BJ (cell line): ENCODE results near the gene ZEB2. TPM values are rescaled to one million over a fixed set of nuclear protein-coding genes. Genes with fewer than 3 reads are reported as not detected.

ENCODE experiments used
- CTCF ChIA-PET: fragments of 350-600 bp; formaldehyde crosslinking; extraction: SDS; loops from one replicate; lab custom pipeline; 2021; ENCODE audit warnings: antibody characterized with exemption, inconsistent platforms; lab: Yijun Ruan, JAX
- POLR2A ChIA-PET: fragments of 300-600 bp; sonication (Branson Sonifier 250); formaldehyde crosslinking; extraction: SDS; loops from one replicate; lab custom pipeline; 2021; ENCODE audit warnings: antibody characterized with exemption; lab: Charles Lee
- DNase-seq: peaks from one replicate; pipeline ENCODE4 v3.0.0-alpha.2; 2011; ENCODE audit warnings: low read depth
- H3K27me3 ChIP-seq: 2 replicates; pipeline ENCODE4 v1.6.0; 2011; ENCODE audit warnings: low read length; ENCODE audit not compliant: control insufficient read depth, insufficient read depth
- H3K36me3 ChIP-seq: 2 replicates; pipeline ENCODE4 v1.5.1; 2011; ENCODE audit warnings: low read length; ENCODE audit not compliant: control insufficient read depth, insufficient read depth
- H3K4me3 ChIP-seq: 2 replicates; pipeline ENCODE4 v1.5.1; 2011; ENCODE audit warnings: low read depth, mild to moderate bottlenecking, control low read depth, low read length
- polyA plus RNA-seq: library from polyadenylated mRNA; depleted of rRNA; stranded (reverse); fragments of >200 nt; gene quantifications from 2 replicates; pipeline ENCODE4 v1.2.3, GENCODE V29; 2011
- TF ChIP-seq, protein P1 (sequence below): IDR thresholded peaks from 2 replicates; pipeline ENCODE4 v1.5.1; 2011; ENCODE audit warnings: low read depth, mild to moderate bottlenecking, control low read depth, inconsistent platforms, low read length, moderate library complexity; ENCODE audit not compliant: insufficient read depth

The ZEB2 gene
- polyA plus RNA-seq, 1 experiment = 60.2 TPM

DNA sequence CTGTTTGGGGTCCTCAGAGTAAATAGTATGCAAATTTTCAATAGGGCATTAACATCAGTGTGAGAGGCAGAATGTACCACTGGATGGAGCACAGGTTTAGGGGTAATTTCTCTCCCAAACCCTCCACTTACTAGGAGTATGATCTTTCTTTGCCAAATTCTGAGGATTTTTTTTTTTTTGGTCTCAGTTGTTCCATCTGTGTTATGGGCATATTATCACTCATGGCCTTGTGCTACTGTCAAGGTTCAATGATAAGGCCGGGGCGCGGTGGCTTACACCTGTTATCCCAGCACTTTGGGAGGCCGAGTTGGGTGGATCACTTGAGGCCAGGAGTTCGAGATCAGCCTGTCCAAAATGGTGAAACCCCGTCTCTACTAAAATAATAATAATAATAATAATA is 30.2 kb upstream of the ZEB2 start:
- CTCF ChIA-PET = interaction anchor here (1.6 kb wide), 1 partner anchor 8 kb away, joined by 7 read pairs; no protein-coding TSS in a partner anchor

DNA sequence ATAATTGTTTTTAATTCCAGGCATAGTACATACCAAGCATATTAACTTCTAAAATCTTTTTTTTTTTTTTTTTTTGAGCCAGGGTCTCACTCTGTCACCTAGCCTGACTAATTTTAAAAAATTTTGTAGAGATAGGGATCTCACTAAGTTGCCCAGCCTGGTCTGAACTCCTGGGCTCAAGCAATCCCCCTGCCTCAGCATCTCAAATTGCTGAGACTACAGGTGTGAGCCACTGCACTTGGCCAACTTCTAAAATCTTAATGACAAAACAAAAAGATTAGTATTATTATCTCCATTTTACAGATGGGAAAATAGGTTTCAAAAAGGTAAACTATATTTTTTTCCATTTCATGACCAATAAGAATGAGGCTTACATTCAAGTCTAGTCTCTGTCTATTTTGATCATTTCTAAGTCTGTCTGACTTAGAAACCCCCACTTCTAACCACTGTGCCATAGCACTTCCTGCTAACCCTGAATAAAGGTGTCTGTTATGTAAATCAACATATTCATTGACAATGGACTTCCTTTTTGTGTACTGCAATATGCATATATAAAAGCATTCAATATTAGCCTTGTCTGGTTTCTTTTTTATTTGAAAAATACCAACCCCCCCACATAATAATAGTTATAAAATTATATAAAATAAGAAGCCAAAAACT is 28.7 kb upstream of the ZEB2 start:
- Histone ChIP-seq H3K27me3 (no peaks in the 10 kb centered on the region), H3K4me3 (no peak overlapping the region), H3K36me3 (no peaks in the 10 kb centered on the region)
- DNase-seq = no peak
- POLR2A ChIA-PET = no interaction called here
- TF ChIP-seq, protein P1, sequence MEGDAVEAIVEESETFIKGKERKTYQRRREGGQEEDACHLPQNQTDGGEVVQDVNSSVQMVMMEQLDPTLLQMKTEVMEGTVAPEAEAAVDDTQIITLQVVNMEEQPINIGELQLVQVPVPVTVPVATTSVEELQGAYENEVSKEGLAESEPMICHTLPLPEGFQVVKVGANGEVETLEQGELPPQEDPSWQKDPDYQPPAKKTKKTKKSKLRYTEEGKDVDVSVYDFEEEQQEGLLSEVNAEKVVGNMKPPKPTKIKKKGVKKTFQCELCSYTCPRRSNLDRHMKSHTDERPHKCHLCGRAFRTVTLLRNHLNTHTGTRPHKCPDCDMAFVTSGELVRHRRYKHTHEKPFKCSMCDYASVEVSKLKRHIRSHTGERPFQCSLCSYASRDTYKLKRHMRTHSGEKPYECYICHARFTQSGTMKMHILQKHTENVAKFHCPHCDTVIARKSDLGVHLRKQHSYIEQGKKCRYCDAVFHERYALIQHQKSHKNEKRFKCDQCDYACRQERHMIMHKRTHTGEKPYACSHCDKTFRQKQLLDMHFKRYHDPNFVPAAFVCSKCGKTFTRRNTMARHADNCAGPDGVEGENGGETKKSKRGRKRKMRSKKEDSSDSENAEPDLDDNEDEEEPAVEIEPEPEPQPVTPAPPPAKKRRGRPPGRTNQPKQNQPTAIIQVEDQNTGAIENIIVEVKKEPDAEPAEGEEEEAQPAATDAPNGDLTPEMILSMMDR = no peak
- CTCF ChIA-PET = no interaction called here

More for the DNA sequence above, 30.2 kb upstream of the ZEB2 start:
- TF ChIP-seq, protein P1 = no peak
- H3K27me3 ChIP-seq = no peaks in the 10 kb centered on the region
- H3K4me3 ChIP-seq = no peak overlapping the region
- no peaks in the 10 kb centered on the region for H3K36me3 ChIP-seq
- POLR2A ChIA-PET = no interaction called here
- no peak for DNase-seq

DNA sequence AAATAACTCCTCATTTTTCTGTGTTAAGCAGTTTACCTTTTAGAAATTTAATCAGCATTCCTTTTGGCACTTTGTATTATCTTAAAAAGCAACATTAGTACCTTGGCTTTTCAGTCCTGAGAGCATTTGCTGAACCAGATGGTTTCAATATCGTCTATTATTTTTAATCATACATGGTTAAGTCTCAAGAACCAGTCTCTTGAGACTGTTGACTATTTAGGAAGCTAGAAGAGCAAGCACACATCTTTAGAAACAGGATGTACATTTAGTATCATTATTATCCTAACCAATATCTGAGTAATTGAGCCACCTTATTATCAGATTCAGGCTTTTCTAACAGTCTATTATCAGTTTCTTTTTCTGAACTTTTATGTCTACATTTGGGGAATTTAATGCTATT is 28.2 kb upstream of the ZEB2 start:
- no peak for DNase-seq
- POLR2A ChIA-PET = no interaction called here
- Histone ChIP-seq H3K4me3 (no peak overlapping the region), H3K36me3 (no peaks in the 10 kb centered on the region), H3K27me3 (no peaks in the 10 kb centered on the region)
- CTCF ChIA-PET = no interaction called here
- TF ChIP-seq, protein P1 = no peak

DNA sequence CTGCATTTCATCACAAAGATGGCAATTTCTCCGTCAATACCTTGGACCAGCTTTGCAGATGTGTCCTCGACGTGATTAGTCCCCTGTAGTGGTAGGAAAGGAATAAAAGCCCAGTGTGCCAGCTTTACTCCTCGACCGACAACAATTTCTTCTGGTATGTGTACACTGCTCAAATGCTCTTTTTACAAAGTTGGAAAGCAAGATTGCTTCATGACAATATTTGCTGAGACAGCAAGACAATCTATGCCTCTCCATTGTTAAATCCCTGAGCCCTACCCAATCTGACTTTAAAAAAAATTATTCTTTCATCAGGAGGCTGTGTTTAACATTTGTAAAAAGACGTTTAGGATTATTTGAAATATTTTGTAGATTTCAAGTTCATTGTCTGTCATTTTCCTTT is 27.6 kb upstream of the ZEB2 start:
- DNase-seq = no peak
- Histone ChIP-seq H3K36me3 (no peaks in the 10 kb centered on the region), H3K27me3 (no peaks in the 10 kb centered on the region), H3K4me3 (no peak overlapping the region)
- POLR2A ChIA-PET = no interaction called here
- CTCF ChIA-PET = no interaction called here
- TF ChIP-seq, protein P1 = no peak

DNA sequence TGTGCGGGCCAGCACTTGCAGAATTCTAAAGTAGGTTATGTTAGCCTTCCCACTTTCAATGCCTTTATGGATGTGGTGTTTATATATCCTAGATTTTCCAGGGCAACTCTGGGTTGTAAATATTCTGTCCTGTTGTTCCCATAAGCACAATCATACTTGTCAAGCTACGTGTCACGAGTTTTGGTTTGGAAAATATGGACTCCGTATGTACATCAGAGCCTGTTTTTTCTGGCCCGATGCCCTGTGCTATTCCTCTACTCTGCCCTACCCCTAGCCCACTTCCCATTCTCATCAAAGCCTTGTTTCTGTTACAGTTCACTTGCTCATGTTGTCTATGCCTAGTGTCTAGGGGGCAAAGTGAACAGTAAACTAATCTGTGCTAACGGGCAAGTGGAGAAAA is 27.0 kb upstream of the ZEB2 start:
- ChIA-PET CTCF (no interaction called here), POLR2A (no interaction called here)
- Histone ChIP-seq H3K4me3 (no peak overlapping the region), H3K27me3 (no peaks in the 10 kb centered on the region), H3K36me3 (no peaks in the 10 kb centered on the region)
- TF ChIP-seq, protein P1 = no peak
- DNase-seq = no peak
